ENCODE results near the gene SLK.

- TF ChIP-seq POLR2A (IDR thresholded peaks at IDR 0.05; ENCODE audit: low read length) (no peak), GATA1 (IDR thresholded peaks at IDR 0.05; ENCODE audit: low read depth, low read length) (no peak)
Measured at GRCh38 chr10:104054430-104054829, 87.5 kb downstream of the SLK start.
